ENCODE results near the gene YTHDF1. TPM values are rescaled to one million over a fixed set of nuclear protein-coding genes. Genes with fewer than 3 reads are reported as not detected.

The YTHDF1 gene
- total RNA-seq, 4 donors from 2014 or later, result 17.9 to 32.1 (median 29.7) TPM

DNA sequence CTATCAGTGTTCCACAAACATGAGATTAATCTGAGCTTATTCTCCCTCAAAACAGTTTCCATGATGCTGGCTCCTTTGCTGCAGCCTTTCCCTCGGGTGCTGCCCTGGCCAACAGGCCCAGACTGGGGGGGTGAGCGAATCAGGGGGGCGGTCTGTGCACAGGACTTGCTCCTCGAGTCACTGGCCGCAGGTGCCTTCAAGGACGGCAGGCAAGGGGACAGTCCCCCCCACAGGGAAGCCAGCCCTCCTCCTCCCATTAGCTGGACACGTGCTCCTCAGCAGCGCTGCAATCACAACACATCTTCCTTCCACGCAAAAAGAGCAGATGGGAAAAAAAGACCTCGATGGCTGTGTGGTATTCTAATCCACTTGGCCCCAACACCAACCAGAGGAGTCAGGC lies 10.0 kb downstream of the YTHDF1 start:
- DNase-seq (ENCODE audit: extremely low spot score), result no peak
- Histone ChIP-seq H3K4me1 (peaks cover 8 to 65% (median 47%) of the 10 kb centered on the region in 4 donors), H3K27me3 (no peaks in the 10 kb centered on the region), H3K27ac (replicated peaks in 1 of 4) (peak overlapping the region in 1 of 4 donors; percentile 68), H3K9me3 (no peaks in the 10 kb centered on the region), H3K36me3 (peaks cover 42 to 100% (median 86%) of the 10 kb centered on the region in 4 donors), H3K4me3 (no peak overlapping the region)
- TF ChIP-seq EP300 (IDR thresholded peaks at IDR 0.05) (no peak), POLR2AphosphoS5 (IDR thresholded peaks at IDR 0.05) (no peak), POLR2A (IDR thresholded peaks at IDR 0.05; ENCODE audit: low read depth) (no peak)
- TF ChIP-seq, protein P1, sequence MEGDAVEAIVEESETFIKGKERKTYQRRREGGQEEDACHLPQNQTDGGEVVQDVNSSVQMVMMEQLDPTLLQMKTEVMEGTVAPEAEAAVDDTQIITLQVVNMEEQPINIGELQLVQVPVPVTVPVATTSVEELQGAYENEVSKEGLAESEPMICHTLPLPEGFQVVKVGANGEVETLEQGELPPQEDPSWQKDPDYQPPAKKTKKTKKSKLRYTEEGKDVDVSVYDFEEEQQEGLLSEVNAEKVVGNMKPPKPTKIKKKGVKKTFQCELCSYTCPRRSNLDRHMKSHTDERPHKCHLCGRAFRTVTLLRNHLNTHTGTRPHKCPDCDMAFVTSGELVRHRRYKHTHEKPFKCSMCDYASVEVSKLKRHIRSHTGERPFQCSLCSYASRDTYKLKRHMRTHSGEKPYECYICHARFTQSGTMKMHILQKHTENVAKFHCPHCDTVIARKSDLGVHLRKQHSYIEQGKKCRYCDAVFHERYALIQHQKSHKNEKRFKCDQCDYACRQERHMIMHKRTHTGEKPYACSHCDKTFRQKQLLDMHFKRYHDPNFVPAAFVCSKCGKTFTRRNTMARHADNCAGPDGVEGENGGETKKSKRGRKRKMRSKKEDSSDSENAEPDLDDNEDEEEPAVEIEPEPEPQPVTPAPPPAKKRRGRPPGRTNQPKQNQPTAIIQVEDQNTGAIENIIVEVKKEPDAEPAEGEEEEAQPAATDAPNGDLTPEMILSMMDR (IDR thresholded peaks at IDR 0.05), result no peak
- intact Hi-C loops (cut with DNase I), result no loop called here
- 78% methylated on average over 9 of the region's 10 CpGs for WGBS

DNA sequence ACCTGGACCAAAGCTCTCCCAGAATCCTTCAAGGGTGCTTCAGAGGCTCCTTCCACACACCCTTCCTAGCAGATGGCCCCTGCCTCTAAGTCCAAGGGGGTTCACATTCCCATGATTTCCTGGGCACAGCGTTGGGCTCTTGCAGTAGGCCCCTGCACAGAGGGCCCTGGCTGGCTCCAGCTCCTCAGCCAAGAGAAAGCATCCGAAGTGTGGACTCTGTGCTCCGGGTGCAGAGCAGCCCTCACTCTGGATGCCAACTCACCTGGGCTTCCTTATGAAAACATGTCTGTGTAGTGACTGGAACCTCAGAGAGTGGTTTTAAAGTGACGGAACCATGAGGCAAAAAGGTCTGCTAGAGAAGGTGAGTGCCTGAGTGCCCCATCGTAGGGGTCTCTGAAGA lies 11.6 kb downstream of the YTHDF1 start:
- 97% methylated on average over 3 of the region's 5 CpGs for WGBS
- TF ChIP-seq, protein P1 (IDR thresholded peaks at IDR 0.05), result no peak
- TF ChIP-seq POLR2A (IDR thresholded peaks at IDR 0.05; ENCODE audit: low read depth) (no peak), EP300 (IDR thresholded peaks at IDR 0.05) (no peak), POLR2AphosphoS5 (IDR thresholded peaks at IDR 0.05) (no peak)
- peaks cover 38 to 100% (median 85%) of the 10 kb centered on the region in 4 donors for H3K36me3 ChIP-seq
- intact Hi-C loops (cut with DNase I), result no loop called here
- H3K9me3 ChIP-seq, result no peaks in the 10 kb centered on the region
- DNase-seq (ENCODE audit: extremely low spot score), result no peak
- peaks cover 4 to 65% (median 40%) of the 10 kb centered on the region in 4 donors for H3K4me1 ChIP-seq
- no peak overlapping the region for H3K27ac ChIP-seq (replicated peaks in 1 of 4)
- no peak overlapping the region for H3K4me3 ChIP-seq
- no peaks in the 10 kb centered on the region for H3K27me3 ChIP-seq

DNA sequence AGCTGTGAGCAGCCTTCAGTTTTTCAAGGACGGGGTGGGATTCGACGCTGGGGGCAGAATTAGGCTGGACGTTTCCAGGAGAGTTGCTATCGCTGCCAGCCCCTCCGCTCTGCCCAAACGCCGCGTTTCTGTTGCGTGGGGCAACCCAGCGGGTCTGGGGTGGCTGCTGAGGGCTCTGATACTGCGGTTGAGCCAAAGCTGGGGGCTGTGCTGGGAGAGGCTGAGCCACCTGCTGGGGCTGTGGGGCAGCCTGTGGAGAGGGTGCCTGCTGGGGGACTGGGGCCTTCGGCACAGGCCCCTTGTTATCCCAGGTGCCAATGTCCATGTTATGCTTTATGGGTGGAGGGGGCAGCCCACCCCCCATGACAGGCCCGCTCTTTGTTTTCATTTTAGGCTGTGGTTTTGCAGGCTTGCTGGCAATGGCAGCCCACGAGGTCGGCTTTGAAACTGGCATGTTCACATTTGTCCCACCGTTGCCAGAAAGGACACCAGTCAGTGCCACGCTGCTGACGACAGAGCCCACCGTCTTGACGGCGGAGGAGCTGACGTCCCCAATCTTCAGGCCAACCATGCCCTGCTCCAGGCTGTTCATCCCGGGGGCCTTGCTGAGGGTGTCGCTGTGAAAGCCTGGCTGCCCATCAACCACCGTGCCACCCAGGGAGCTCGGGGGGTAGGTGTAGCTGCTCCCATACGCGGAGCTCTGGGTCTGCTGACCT lies 13.0 kb downstream of the YTHDF1 start:
- intact Hi-C loops (cut with DNase I), result no loop called here
- Histone ChIP-seq H3K4me3 (no peak overlapping the region), H3K27me3 (no peaks in the 10 kb centered on the region), H3K36me3 (peaks cover 27 to 87% (median 78%) of the 10 kb centered on the region in 4 donors), H3K4me1 (peaks cover 15 to 63% (median 45%) of the 10 kb centered on the region in 4 donors), H3K9me3 (no peaks in the 10 kb centered on the region), H3K27ac (replicated peaks in 1 of 4) (no peak overlapping the region)
- WGBS, result 89% methylated on average over 18 of the region's 29 CpGs
- TF ChIP-seq POLR2AphosphoS5 (IDR thresholded peaks at IDR 0.05) (no peak), POLR2A (IDR thresholded peaks at IDR 0.05; ENCODE audit: low read depth) (no peak), EP300 (IDR thresholded peaks at IDR 0.05) (no peak)
- TF ChIP-seq, protein P1 (IDR thresholded peaks at IDR 0.05), result no peak
- no peak for DNase-seq (ENCODE audit: extremely low spot score)

DNA sequence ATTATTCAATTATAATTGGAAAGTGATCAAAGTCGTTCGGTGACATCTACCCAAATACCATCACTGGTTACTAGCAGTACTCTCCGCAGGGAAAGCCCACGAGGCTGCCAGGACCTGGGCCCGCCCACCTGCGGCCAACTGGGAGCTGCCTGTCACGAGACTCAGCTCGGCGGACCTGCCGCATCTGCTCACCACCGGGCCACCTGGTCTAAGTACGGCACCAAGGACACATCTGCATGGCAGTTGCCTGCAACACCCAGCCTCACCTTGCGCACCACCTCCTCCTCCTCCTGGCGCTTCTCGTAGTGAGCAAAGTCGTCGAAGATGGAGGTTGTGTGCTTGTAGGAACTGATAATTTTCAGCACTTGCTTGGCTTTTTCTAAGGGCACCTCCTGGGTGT lies 13.9 kb downstream of the YTHDF1 start:
- WGBS, result 86% methylated on average over 17 of the region's 17 CpGs

DNA sequence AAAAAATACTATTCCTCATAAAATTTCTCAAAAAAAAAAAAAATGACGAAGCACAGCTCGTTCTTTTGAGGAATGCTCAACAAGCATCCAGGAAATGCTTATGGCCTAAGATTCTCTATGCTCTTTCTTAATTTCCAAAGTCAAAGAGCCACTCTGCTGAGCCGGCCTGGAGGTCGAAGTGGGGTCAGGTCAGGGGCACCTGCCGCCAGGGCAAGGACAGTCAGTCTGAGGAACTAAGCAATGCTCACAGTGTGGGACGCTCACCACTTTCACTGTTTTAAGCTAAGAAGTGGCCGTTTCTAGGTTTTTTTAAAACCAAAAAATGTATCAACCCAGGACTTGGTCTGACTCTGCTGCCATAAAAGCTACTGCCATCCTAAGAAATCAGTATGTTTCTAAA lies 17.3 kb downstream of the YTHDF1 start:
- H3K4me3 ChIP-seq, result no peak overlapping the region
- no peaks in the 10 kb centered on the region for H3K9me3 ChIP-seq
- DNase-seq (ENCODE audit: extremely low spot score), result no peak
- no peaks in the 10 kb centered on the region for H3K27me3 ChIP-seq
- H3K27ac ChIP-seq (replicated peaks in 1 of 4), result no peak overlapping the region
- peaks cover 14 to 50% (median 37%) of the 10 kb centered on the region in 4 donors for H3K4me1 ChIP-seq
- intact Hi-C loops (cut with DNase I), result no loop called here
- H3K36me3 ChIP-seq, result peaks cover 42 to 75% (median 63%) of the 10 kb centered on the region in 4 donors
- WGBS, result 75% methylated on average over 7 of the region's 7 CpGs
- TF ChIP-seq, protein P1 (IDR thresholded peaks at IDR 0.05), result no peak
- no peak for TF ChIP-seq EP300 (IDR thresholded peaks at IDR 0.05)
- TF ChIP-seq POLR2A (IDR thresholded peaks at IDR 0.05; ENCODE audit: low read depth), result no peak
- TF ChIP-seq POLR2AphosphoS5 (IDR thresholded peaks at IDR 0.05), result no peak

More for the DNA sequence above, 13.9 kb downstream of the YTHDF1 start:
- TF ChIP-seq POLR2AphosphoS5 (IDR thresholded peaks at IDR 0.05) (no peak), EP300 (IDR thresholded peaks at IDR 0.05) (no peak)
- Histone ChIP-seq H3K9me3 (no peaks in the 10 kb centered on the region), H3K4me3 (no peak overlapping the region), H3K27ac (replicated peaks in 1 of 4) (no peak overlapping the region), H3K36me3 (peaks cover 31 to 87% (median 73%) of the 10 kb centered on the region in 4 donors), H3K4me1 (peaks cover 18 to 63% (median 45%) of the 10 kb centered on the region in 4 donors), H3K27me3 (no peaks in the 10 kb centered on the region)
- DNase-seq (ENCODE audit: extremely low spot score), result no peak
- intact Hi-C loops (cut with DNase I), result no loop called here

Data from esophagus muscularis mucosa (tissue), 4 donors.